ENCODE data around the gene C12orf57.

DNA sequence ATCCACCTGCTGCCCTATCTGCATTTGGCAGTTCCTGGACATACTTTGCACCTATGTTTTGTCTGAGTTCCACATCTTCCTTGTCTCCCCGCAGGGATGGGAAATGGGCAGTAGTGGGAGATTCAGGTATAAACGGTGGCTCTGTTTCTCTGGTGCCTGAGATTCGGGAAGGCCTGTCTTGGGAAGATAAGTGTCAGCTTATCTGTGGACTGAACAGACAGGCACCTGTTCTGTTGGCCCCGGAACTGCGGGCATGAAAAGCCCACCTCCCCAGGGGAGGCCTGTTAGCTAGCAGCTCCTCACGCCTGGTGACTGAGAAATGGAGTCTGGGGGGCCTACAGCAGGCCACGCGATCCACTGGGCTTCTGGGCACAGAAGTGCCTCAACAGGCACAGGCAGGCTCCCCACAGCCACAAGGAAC lies 20.8 kb downstream of the C12orf57 start:
- TF ChIP-seq, protein P1, sequence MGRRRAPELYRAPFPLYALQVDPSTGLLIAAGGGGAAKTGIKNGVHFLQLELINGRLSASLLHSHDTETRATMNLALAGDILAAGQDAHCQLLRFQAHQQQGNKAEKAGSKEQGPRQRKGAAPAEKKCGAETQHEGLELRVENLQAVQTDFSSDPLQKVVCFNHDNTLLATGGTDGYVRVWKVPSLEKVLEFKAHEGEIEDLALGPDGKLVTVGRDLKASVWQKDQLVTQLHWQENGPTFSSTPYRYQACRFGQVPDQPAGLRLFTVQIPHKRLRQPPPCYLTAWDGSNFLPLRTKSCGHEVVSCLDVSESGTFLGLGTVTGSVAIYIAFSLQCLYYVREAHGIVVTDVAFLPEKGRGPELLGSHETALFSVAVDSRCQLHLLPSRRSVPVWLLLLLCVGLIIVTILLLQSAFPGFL (CRISPR knock-in tag; IDR thresholded peaks at IDR 0.05; ENCODE audit: borderline replicate concordance), result no peak
- TF ChIP-seq, protein P2, sequence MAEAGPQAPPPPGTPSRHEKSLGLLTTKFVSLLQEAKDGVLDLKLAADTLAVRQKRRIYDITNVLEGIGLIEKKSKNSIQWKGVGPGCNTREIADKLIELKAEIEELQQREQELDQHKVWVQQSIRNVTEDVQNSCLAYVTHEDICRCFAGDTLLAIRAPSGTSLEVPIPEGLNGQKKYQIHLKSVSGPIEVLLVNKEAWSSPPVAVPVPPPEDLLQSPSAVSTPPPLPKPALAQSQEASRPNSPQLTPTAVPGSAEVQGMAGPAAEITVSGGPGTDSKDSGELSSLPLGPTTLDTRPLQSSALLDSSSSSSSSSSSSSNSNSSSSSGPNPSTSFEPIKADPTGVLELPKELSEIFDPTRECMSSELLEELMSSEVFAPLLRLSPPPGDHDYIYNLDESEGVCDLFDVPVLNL (CRISPR knock-in tag; IDR thresholded peaks at IDR 0.05; ENCODE audit: borderline replicate concordance, low read depth), result no peak
- TF ChIP-seq, protein P3, sequence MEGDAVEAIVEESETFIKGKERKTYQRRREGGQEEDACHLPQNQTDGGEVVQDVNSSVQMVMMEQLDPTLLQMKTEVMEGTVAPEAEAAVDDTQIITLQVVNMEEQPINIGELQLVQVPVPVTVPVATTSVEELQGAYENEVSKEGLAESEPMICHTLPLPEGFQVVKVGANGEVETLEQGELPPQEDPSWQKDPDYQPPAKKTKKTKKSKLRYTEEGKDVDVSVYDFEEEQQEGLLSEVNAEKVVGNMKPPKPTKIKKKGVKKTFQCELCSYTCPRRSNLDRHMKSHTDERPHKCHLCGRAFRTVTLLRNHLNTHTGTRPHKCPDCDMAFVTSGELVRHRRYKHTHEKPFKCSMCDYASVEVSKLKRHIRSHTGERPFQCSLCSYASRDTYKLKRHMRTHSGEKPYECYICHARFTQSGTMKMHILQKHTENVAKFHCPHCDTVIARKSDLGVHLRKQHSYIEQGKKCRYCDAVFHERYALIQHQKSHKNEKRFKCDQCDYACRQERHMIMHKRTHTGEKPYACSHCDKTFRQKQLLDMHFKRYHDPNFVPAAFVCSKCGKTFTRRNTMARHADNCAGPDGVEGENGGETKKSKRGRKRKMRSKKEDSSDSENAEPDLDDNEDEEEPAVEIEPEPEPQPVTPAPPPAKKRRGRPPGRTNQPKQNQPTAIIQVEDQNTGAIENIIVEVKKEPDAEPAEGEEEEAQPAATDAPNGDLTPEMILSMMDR (IDR thresholded peaks at IDR 0.05), result no peak
- TF ChIP-seq SMAD4 (CRISPR knock-in tag; IDR thresholded peaks at IDR 0.05), result no peak
- TF ChIP-seq, protein P4, sequence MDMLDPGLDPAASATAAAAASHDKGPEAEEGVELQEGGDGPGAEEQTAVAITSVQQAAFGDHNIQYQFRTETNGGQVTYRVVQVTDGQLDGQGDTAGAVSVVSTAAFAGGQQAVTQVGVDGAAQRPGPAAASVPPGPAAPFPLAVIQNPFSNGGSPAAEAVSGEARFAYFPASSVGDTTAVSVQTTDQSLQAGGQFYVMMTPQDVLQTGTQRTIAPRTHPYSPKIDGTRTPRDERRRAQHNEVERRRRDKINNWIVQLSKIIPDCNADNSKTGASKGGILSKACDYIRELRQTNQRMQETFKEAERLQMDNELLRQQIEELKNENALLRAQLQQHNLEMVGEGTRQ (CRISPR knock-in tag; IDR thresholded peaks at IDR 0.05), result no peak
